K562 (cell line): ENCODE measurements around the gene P2RX1. TPM values are rescaled to one million over a fixed set of nuclear protein-coding genes. Genes with fewer than 3 reads are reported as not detected.

Experiments
- ATAC-seq: fragments of 200-7000 bp; cut with Tn5 transposase; 3 replicates; pipeline ENCODE4 v1.9.1; 2020; ENCODE audit warnings: moderate library complexity
- BruUV-seq: library from RNA; stranded (reverse); fragments of 400-500 nt; replicated peaks from 2 replicates; lab custom pipeline; 2021; lab: Mats Ljungman, UMichigan
- CTCF ChIA-PET: fragments of 300-600 bp; formaldehyde crosslinking; extraction: SDS; loops from one replicate; lab custom pipeline; 2021; ENCODE audit warnings: low intra/inter-chr PET ratio; lab: Yijun Ruan, JAX
- POLR2A ChIA-PET: fragments of 300-600, 350-650 bp; sonication (Branson Sonifier 250); formaldehyde crosslinking; extraction: SDS; loops from one replicate; lab custom pipeline; 2021; ENCODE audit warnings: antibody characterized with exemption, inconsistent platforms; lab: Yijun Ruan, JAX
- DNase-seq, 4 experiments: peaks; one replicate each; pipeline versions ENCODE4 v3.0.0 to v3.0.0-alpha.2; 2011 to 2018; ENCODE audit warnings: low spot score in 3 of 4, mixed read lengths in 3 of 4; ENCODE audit errors: extremely low read depth in 1 of 4
- FAIRE-seq: peaks from 2 replicates; lab custom pipeline; 2011; peaks lifted over from hg19 to GRCh38; lab: Jason Lieb, UNC
- H2AFZ ChIP-seq: 2 replicates; pipeline ENCODE4 v1.6.0; 2011; ENCODE audit warnings: low read depth, low read length, control low read depth, inconsistent platforms
- H3K27ac ChIP-seq: fragments of 200-600 bp; 3 replicates; pipeline ENCODE4 v1.8.0; 2011; ENCODE audit warnings: low read depth, mild to moderate bottlenecking, control low read depth, inconsistent platforms, low read length, moderate library complexity, mixed read lengths; ENCODE audit errors: extremely low read depth
- H3K27me3 ChIP-seq, 2 experiments: fragments of 300-600 bp in 1 of 2; 2 replicates in 1 of 2; 3 replicates in 1 of 2; pipeline versions ENCODE4 v1.6.0 to v1.8.0; 2011; ENCODE audit warnings: inconsistent platforms in 2 of 2, low read length in 2 of 2, mild to moderate bottlenecking in 1 of 2, mixed read lengths in 1 of 2, moderate library complexity in 1 of 2; ENCODE audit not compliant: control insufficient read depth in 2 of 2, insufficient read depth in 2 of 2
- H3K36me3 ChIP-seq: fragments of 300-600 bp; 3 replicates; pipeline ENCODE4 v1.8.0; 2011; ENCODE audit warnings: mild to moderate bottlenecking, low read length, inconsistent platforms; ENCODE audit not compliant: control insufficient read depth, insufficient read depth
- H3K4me1 ChIP-seq, 2 experiments: fragments of 200-600 bp in 1 of 2; replicated peaks in 1 of 2; 2 replicates in 1 of 2; 3 replicates in 1 of 2; pipeline versions ENCODE4 v1.5.1 to v1.8.0; 2011; ENCODE audit warnings: inconsistent platforms in 2 of 2, low read length in 2 of 2, mild to moderate bottlenecking in 1 of 2, mixed read lengths in 1 of 2, moderate library complexity in 1 of 2; ENCODE audit not compliant: control insufficient read depth in 2 of 2, insufficient read depth in 2 of 2
- H3K4me2 ChIP-seq: 2 replicates; pipeline ENCODE4 v1.6.1; 2011; ENCODE audit warnings: low read length, control low read depth, inconsistent platforms, mixed read lengths; ENCODE audit not compliant: insufficient read depth
- H3K4me3 ChIP-seq: fragments of 200-600 bp; sonication (generic), shearing (Covaris generic); 2 replicates; pipeline ENCODE4 v1.5.1; 2016; ENCODE audit warnings: control low read depth, inconsistent platforms
- H3K79me2 ChIP-seq: fragments of 200-600 bp; 3 replicates; pipeline ENCODE4 v1.8.0; 2011; ENCODE audit warnings: low read length, inconsistent platforms; ENCODE audit not compliant: control insufficient read depth, insufficient read depth
- H3K9ac ChIP-seq, 2 experiments: 2 replicates each; pipeline versions ENCODE4 v1.6.0 to v1.6.1; 2011; ENCODE audit warnings: low read depth in 2 of 2, low read length in 2 of 2, control low read depth in 1 of 2, inconsistent platforms in 1 of 2, mild to moderate bottlenecking in 1 of 2, mixed read lengths in 1 of 2; ENCODE audit not compliant: insufficient read depth in 1 of 2
- H3K9me1 ChIP-seq: one replicate; pipeline ENCODE4 v1.6.0; 2011; ENCODE audit warnings: inconsistent platforms, mild to moderate bottlenecking, low read length, moderate library complexity; ENCODE audit not compliant: control insufficient read depth, insufficient read depth
- H3K9me3 ChIP-seq: replicated peaks from 2 replicates; pipeline ENCODE4 v1.5.1; 2011; ENCODE audit warnings: low read depth, low read length, inconsistent platforms; ENCODE audit not compliant: control insufficient read depth, insufficient read depth
- H4K20me1 ChIP-seq: replicated peaks from 2 replicates; pipeline ENCODE4 v1.6.1; 2011; ENCODE audit warnings: low read length, inconsistent platforms, mixed read lengths; ENCODE audit not compliant: control insufficient read depth, insufficient read depth
- CBFA2T3 ChIP-seq: fragments of 450-650 bp; IDR thresholded peaks from 2 replicates; pipeline ENCODE4 v1.6.1; 2017
- KAT7 ChIP-seq: sonication (generic); formaldehyde crosslinking; IDR thresholded peaks from 2 replicates; pipeline ENCODE4 v1.8.0; 2022; ENCODE audit warnings: missing genetic modification reagents, mild to moderate bottlenecking, borderline replicate concordance
- POLR2AphosphoS2 ChIP-seq: IDR thresholded peaks from 2 replicates; pipeline ENCODE4 v1.6.1; 2012; ENCODE audit warnings: low read length, improper control_type of control experiment
- POLR2G ChIP-seq: fragments of 200-400 bp; formaldehyde crosslinking; IDR thresholded peaks from 2 replicates; pipeline ENCODE4 v1.6.1; 2017; ENCODE audit warnings: low read depth, mild to moderate bottlenecking, antibody characterized with exemption, low read length, moderate library complexity
- RBFOX2 ChIP-seq: fragments of 200-400 bp; formaldehyde crosslinking; IDR thresholded peaks from 2 replicates; pipeline ENCODE4 v1.6.1; 2017; ENCODE audit warnings: low read depth, mild to moderate bottlenecking, low read length, moderate library complexity
- RFX5 ChIP-seq: IDR thresholded peaks from 2 replicates; pipeline ENCODE4 v1.6.1; 2011; ENCODE audit warnings: low read depth, mild to moderate bottlenecking, improper control_type of control experiment, low read length
- ZFP36 ChIP-seq: fragments of 150-350 bp; IDR thresholded peaks from 2 replicates; pipeline ENCODE4 v1.6.1; 2018; ENCODE audit warnings: low read length, low read depth; ENCODE audit not compliant: partially characterized antibody
- WGBS: fragments of 100-300 bp; shearing (Covaris generic); methylation state at CpG from one replicate; pipeline ENCODE4 v1.1.6; 2016; ENCODE audit warnings: low coverage, mixed read lengths; ENCODE audit not compliant: insufficient coverage; ENCODE audit errors: missing lambda C conversion rate; 5-methylcytosine and 5-hydroxymethylcytosine counted together
- in situ Hi-C: fragments of 300-500 bp; cut with MboI; formaldehyde crosslinking; loops from 4 replicates; pipeline ENCODE4 v1.15.0; 2018; ENCODE audit warnings: inconsistent platforms, mixed read lengths
- intact Hi-C: fragments of 100-400 bp; cut with micrococcal nuclease; formaldehyde crosslinking; loops from 2 replicates; pipeline ENCODE4 v1.14.2; 2022
- polyA plus RNA-seq, 8 experiments: library from polyadenylated mRNA; depleted of rRNA in 4 of 8; stranded (reverse) in 5 of 8; unstranded in 3 of 8; fragments of >200 nt; fragmentation: Nextera tagmentation in 2 of 8; fragmentation: Illumina TruSeq in 1 of 8; extraction: Ambion mirVana in 2 of 8; extraction: Trizol in 1 of 8; gene quantifications; 2 replicates each; pipeline versions ENCODE4 v1.2.1 to v1.2.3, GENCODE V29; 2011 to 2014; ENCODE audit warnings: inconsistent platforms in 1 of 8, missing spikeins in 1 of 8
- total RNA-seq, 7 experiments: library from RNA; depleted of rRNA in 6 of 7; stranded (reverse); fragments of >200 nt in 6 of 7; fragmentation: Illumina TruSeq in 2 of 7; extraction: Trizol in 2 of 7; gene quantifications; 2 replicates each; pipeline versions ENCODE4 v1.2.1 to v1.2.3, GENCODE V29; 2011 to 2021; ENCODE audit warnings: low replicate concordance in 1 of 7

Gene P2RX1
- total and polyA plus RNA-seq, 9 of the 15 experiments (the other 6 are each of a cell fraction or from before 2014, with no cell fraction given): 0.27 to 20.3 (median 10.3) TPM

DNA sequence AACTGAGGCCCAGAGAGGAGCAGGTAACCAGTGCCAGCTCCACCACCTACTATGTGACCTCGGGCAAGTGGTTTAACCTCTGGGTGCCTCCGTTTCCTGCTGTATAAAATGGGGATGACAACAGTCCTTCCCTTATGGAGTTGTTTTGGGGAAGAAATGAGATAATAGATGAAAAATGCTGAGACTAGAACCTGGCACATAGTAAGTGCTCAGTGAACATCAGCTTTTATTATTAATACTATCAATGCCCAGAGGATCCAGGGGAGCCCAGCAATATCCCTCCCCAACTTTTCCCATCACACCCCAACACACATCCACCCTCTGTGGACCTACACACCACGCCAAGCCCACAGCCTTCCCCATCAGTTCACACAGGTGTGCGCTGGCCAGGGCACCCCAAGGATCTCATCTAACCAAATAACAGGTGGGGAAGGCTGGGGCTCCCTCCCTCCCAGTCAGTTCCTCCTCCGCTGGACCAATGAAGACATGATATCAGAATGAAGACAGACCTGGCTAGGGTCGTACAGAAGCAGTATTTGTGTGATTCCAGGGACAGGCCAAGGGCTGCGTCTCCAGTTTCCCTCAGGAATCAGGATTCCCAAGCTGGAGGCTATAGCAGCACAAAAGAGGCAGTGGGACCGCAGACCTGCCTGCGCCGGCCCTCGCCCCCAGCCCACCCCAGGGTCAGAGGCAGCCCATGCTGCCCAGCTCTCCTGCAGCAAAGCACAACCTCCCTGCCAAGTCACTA lies 46.1 kb upstream of the P2RX1 start (continued):
- no peak for TF ChIP-seq POLR2AphosphoS2

DNA sequence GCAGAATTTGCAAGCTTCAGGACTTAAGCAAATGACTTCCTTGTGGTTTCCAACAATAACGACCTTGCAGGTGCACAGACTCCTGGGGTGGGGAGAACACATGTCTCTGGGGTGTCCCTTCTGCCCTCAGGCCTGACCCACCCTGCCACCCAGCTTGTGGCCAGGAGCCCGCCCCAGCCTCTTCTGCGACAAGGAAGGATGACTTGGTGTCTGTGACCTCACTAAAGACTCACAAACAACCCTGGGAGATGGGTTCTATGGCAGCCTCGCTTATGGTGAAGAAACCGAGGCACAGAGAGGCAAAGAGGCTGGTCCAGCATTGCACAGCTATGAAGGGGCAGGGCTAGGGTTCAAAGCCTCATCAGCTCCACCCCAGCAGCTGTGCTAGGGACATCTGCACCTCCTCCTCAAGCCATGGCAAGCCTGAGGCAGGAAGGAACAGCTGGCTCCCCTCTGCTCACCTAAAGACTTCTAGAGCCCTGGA lies 45.3 kb upstream of the P2RX1 start:
- in situ Hi-C loops (no loop called here), intact Hi-C loops (loop anchor here (2.0 kb wide), 1 partner anchor 47 kb away; no protein-coding TSS in a partner anchor)
- Histone ChIP-seq H3K4me3 (0 out of 2 replicates have a peak overlapping the region, but pooled peaks have one; percentile 73), H3K4me1 (peaks cover 41 to 70% of the 10 kb centered on the region in 2 experiments), H3K4me2 (peak overlapping the region; percentile 53; the same call in 1 of the 2 replicates), H2AFZ (no peak overlapping the region), H3K9ac (peak overlapping the region in 1 of 2 experiments; percentile 43; a peak in 1 of 4 replicates), H3K36me3 (peaks cover 25% of the 10 kb centered on the region; the same call in 2 of the 3 replicates), H3K9me1 (no peaks in the 10 kb centered on the region), H3K27me3 (no peaks in the 10 kb centered on the region; a peak in 1 of 5 replicates), H3K79me2 (peaks cover 72% of the 10 kb centered on the region), H3K9me3 (no peaks in the 10 kb centered on the region), H4K20me1 (0 out of 2 replicates have a peak, but pooled peaks cover 8% of the 10 kb centered on the region), H3K27ac (no peak overlapping the region)
- FAIRE-seq (no peak), DNase-seq (no peak), ATAC-seq (no peak)
- TF ChIP-seq ZFP36 (peak; percentile 27), RBFOX2 (peak; percentile 73), CBFA2T3 (no peak), RFX5 (no peak), KAT7 (CRISPR knock-in tag) (no peak), POLR2G (peak; percentile 60; the same call in 1 of the 2 replicates)
- ChIA-PET CTCF (no interaction called here), POLR2A (interaction anchor here (0.7 to 4.9 kb wide), 3 partner anchors 11 to 315 kb away, joined by 3 to 40 read pairs (median 4); no protein-coding TSS in a partner anchor)
- no TSS peak for BruUV-seq
- WGBS: 48% methylated on average over 4 of the region's 5 CpGs
